ENCODE data around the gene KLK15.

Gene KLK15

GRCh38 chr19:50843205-50843604 is 9.8 kb upstream of the KLK15 start:
- DNase-seq: no peak

- no peak for DNase-seq
These were observed 8.8 kb upstream of the KLK15 start for GRCh38 chr19:50842130-50842529.

GRCh38 chr19:50839712-50840655 is 6.6 kb upstream of the KLK15 start:
- no peak for DNase-seq

- peak; percentile 15 for DNase-seq
These were observed 4.9 kb upstream of the KLK15 start for GRCh38 chr19:50838239-50838638.

GRCh38 chr19:50837300-50837699 is 3.9 kb upstream of the KLK15 start:
- DNase-seq: no peak

GRCh38 chr19:50836543-50837195 is 3.3 kb upstream of the KLK15 start:
- DNase-seq: no peak

- DNase-seq: peak; percentile 49
These were observed 2.6 kb upstream of the KLK15 start for GRCh38 chr19:50835785-50836542.

GRCh38 chr19:50835103-50835784 is 1.9 kb upstream of the KLK15 start:
- no peak for DNase-seq

- no peak for DNase-seq
These were observed 411 bp upstream of the KLK15 start for GRCh38 chr19:50833802-50834167.

- no peak for DNase-seq
These were observed 708 bp downstream of the KLK15 start for GRCh38 chr19:50832666-50833065.

GRCh38 chr19:50831026-50831396 is 2.4 kb downstream of the KLK15 start:
- no peak for DNase-seq

- no peak for DNase-seq
These were observed 2.9 kb downstream of the KLK15 start for GRCh38 chr19:50830266-50831025.

- DNase-seq: no peak
These were observed 3.6 kb downstream of the KLK15 start for GRCh38 chr19:50829801-50830200.

GRCh38 chr19:50827476-50827875 is 5.9 kb downstream of the KLK15 start:
- DNase-seq: no peak

- no peak for DNase-seq
These were observed 6.7 kb downstream of the KLK15 start for GRCh38 chr19:50826492-50827240.

- DNase-seq: no peak
These were observed 9.9 kb downstream of the KLK15 start, which contains the start of gene KLK1 for GRCh38 chr19:50823389-50824042. Gene KLK1, minus strand, starts transcription at chr19:50823787. Its CDS starts 39 bp downstream, at chr19:50823748.

- no peak for DNase-seq
These were observed 10.6 kb downstream of the KLK15 start for GRCh38 chr19:50822661-50823208.

GRCh38 chr19:50821622-50822021 is 11.8 kb downstream of the KLK15 start:
- DNase-seq: no peak

GRCh38 chr19:50821248-50821612 is 12.1 kb downstream of the KLK15 start:
- no peak for DNase-seq

- DNase-seq: no peak
These were observed 12.7 kb downstream of the KLK15 start for GRCh38 chr19:50820549-50821247.
